Glomerular endothelial cell (primary cell): ENCODE measurements around the gene RGS3. TPM values are rescaled to one million over a fixed set of nuclear protein-coding genes. Genes with fewer than 3 reads are reported as not detected.

Experiments
- DNase-seq: peaks from one replicate; pipeline ENCODE4 v3.0.0-alpha.2; 2011; ENCODE audit warnings: low read depth, low spot score; ENCODE audit errors: extremely low read depth
- total RNA-seq: library from RNA; depleted of rRNA; stranded (reverse); fragments of >200 nt; gene quantifications from 2 replicates; pipeline ENCODE4 v1.2.3, GENCODE V29; 2015

The RGS3 gene
- total RNA-seq, 1 donor from 2014 or later, result 602 TPM

- DNase-seq, result no peak
These were observed 119.2 kb downstream of the RGS3 start for GRCh38 chr9:113582698-113583200.

GRCh38 chr9:113583511-113584427 lies 120.2 kb downstream of the RGS3 start:
- no peak for DNase-seq

- no peak for DNase-seq
These were observed 121.0 kb downstream of the RGS3 start for GRCh38 chr9:113584428-113585084.

- DNase-seq, result no peak
These were observed 121.5 kb downstream of the RGS3 start for GRCh38 chr9:113585085-113585442.

- no peak for DNase-seq
These were observed 122.0 kb downstream of the RGS3 start for GRCh38 chr9:113585555-113585954.

- no peak for DNase-seq
These were observed 124.0 kb downstream of the RGS3 start for GRCh38 chr9:113587471-113588031.

- no peak for DNase-seq
These were observed 124.8 kb downstream of the RGS3 start for GRCh38 chr9:113588242-113588810.

- DNase-seq, result no peak
These were observed 125.4 kb downstream of the RGS3 start for GRCh38 chr9:113588936-113589335.

GRCh38 chr9:113589407-113589806 lies 125.9 kb downstream of the RGS3 start:
- no peak for DNase-seq

GRCh38 chr9:113589890-113590289 lies 126.4 kb downstream of the RGS3 start:
- DNase-seq, result no peak

GRCh38 chr9:113590389-113590788 lies 126.9 kb downstream of the RGS3 start:
- DNase-seq, result no peak

GRCh38 chr9:113590991-113591898 lies 127.7 kb downstream of the RGS3 start:
- DNase-seq, result no peak

GRCh38 chr9:113591899-113592625 lies 128.5 kb downstream of the RGS3 start:
- DNase-seq, result no peak

GRCh38 chr9:113592876-113593575 lies 129.5 kb downstream of the RGS3 start:
- no peak for DNase-seq

GRCh38 chr9:113593682-113594281 lies 130.3 kb downstream of the RGS3 start:
- DNase-seq, result peak; percentile 94

GRCh38 chr9:113594484-113595299 lies 131.2 kb downstream of the RGS3 start:
- DNase-seq, result no peak

- no peak for DNase-seq
These were observed 133.2 kb downstream of the RGS3 start for GRCh38 chr9:113596616-113597320.
